H1 (cell line): Measurements from ENCODE around the gene MACF1. TPM values are rescaled to one million over a fixed set of nuclear protein-coding genes. Genes with fewer than 3 reads are reported as not detected.

Experiments used
- CTCF ChIA-PET: fragments of 300-600 bp; sonication (Branson Sonifier 250); formaldehyde crosslinking; loops from one replicate; lab custom pipeline; 2021; ENCODE audit not compliant: partially characterized antibody; lab: Charles Lee
- POLR2A ChIA-PET: fragments of 300-600 bp; sonication (Branson Sonifier 250); formaldehyde crosslinking; loops from one replicate; lab custom pipeline; 2021; ENCODE audit warnings: inconsistent platforms; ENCODE audit not compliant: partially characterized antibody; lab: Charles Lee
- DNase-seq, 2 experiments: peaks; one replicate each; pipeline versions ENCODE4 v3.0.0 to v3.0.0-alpha.2; 2010 to 2022; ENCODE audit warnings: low spot score in 2 of 2, low read depth in 1 of 2, mixed read lengths in 1 of 2
- FAIRE-seq: peaks from 2 replicates; lab custom pipeline; 2011; peaks lifted over from hg19 to GRCh38; lab: Jason Lieb, UNC
- H2AFZ ChIP-seq: 2 replicates; pipeline ENCODE4 v1.8.1; 2012; ENCODE audit warnings: low read length, inconsistent platforms
- H2AK5ac ChIP-seq: 2 replicates; pipeline ENCODE4 v1.6.1; 2013; ENCODE audit warnings: low read depth, low read length
- H2BK120ac ChIP-seq: replicated peaks from 2 replicates; pipeline ENCODE3; 2013; ENCODE audit warnings: low read depth, low read length, inconsistent platforms
- H2BK12ac ChIP-seq: 2 replicates; pipeline ENCODE4 v1.6.1; 2013; ENCODE audit warnings: low read depth, low read length
- H2BK15ac ChIP-seq: 2 replicates; pipeline ENCODE4 v1.6.1; 2013; ENCODE audit warnings: low read length
- H2BK20ac ChIP-seq: 2 replicates; pipeline ENCODE4 v1.6.1; 2013; ENCODE audit warnings: low read length
- H2BK5ac ChIP-seq: 2 replicates; pipeline ENCODE4 v1.6.1; 2013; ENCODE audit warnings: low read depth, low read length
- H3K14ac ChIP-seq: 2 replicates; pipeline ENCODE4 v1.6.1; 2013; ENCODE audit warnings: inconsistent platforms; ENCODE audit not compliant: insufficient read length
- H3K18ac ChIP-seq: 2 replicates; pipeline ENCODE4 v1.6.1; 2013; ENCODE audit warnings: low read length; ENCODE audit errors: extremely low read depth
- H3K23ac ChIP-seq: 2 replicates; pipeline ENCODE4 v1.6.1; 2013; ENCODE audit warnings: inconsistent platforms; ENCODE audit not compliant: insufficient read length
- H3K23me2 ChIP-seq: 2 replicates; pipeline ENCODE4 v1.6.1; 2013; ENCODE audit warnings: low read depth, low read length
- H3K27ac ChIP-seq: 2 replicates; pipeline ENCODE4 v1.6.1; 2011; ENCODE audit warnings: low read depth, low read length, inconsistent platforms
- H3K27me3 ChIP-seq, 4 experiments: replicated peaks in 1 of 4; 1 replicate in 1 of 4; 2 replicates in 3 of 4; pipeline versions ENCODE4 v1.6.1 to v1.8.1; 2011 to 2013; ENCODE audit warnings: low read length in 3 of 4, mild to moderate bottlenecking in 3 of 4, inconsistent platforms in 2 of 4, mixed read lengths in 2 of 4, moderate library complexity in 1 of 4; ENCODE audit not compliant: control insufficient read depth in 3 of 4, insufficient read depth in 3 of 4; ENCODE audit errors: extremely low read depth in 1 of 4
- H3K36me3 ChIP-seq, 4 experiments: 2 replicates each; pipeline versions ENCODE4 v1.6.1 to v1.8.1; 2011 to 2013; ENCODE audit warnings: mild to moderate bottlenecking in 4 of 4, low read length in 3 of 4, moderate library complexity in 2 of 4, control low read depth in 1 of 4, inconsistent platforms in 1 of 4; ENCODE audit not compliant: insufficient read depth in 4 of 4, control insufficient read depth in 2 of 4
- H3K4ac ChIP-seq: replicated peaks from 2 replicates; pipeline ENCODE3; 2013; ENCODE audit warnings: low read length, low read depth, mixed read lengths, inconsistent platforms; ENCODE audit not compliant: insufficient read length
- H3K4me1 ChIP-seq, 4 experiments: replicated peaks in 1 of 4; 1 replicate in 1 of 4; 2 replicates in 3 of 4; pipeline versions ENCODE4 v1.6.1 to v1.8.1; 2011 to 2013; ENCODE audit warnings: low read length in 3 of 4, inconsistent platforms in 2 of 4, mixed read lengths in 1 of 4; ENCODE audit not compliant: insufficient read depth in 4 of 4, control insufficient read depth in 3 of 4
- H3K4me2 ChIP-seq, 2 experiments: 2 replicates each; pipeline versions ENCODE4 v1.6.1 to v1.8.1; 2011 to 2013; ENCODE audit warnings: low read depth in 2 of 2, low read length in 2 of 2, control low read depth in 1 of 2, inconsistent platforms in 1 of 2, mild to moderate bottlenecking in 1 of 2; ENCODE audit not compliant: insufficient read depth in 1 of 2
- H3K4me3 ChIP-seq, 4 experiments: fragments of 200-600, 300-600 bp in 1 of 4; sonication (generic), shearing (Covaris generic), sonication (Bioruptor Twin) in 1 of 4; 2 replicates each; pipeline versions ENCODE4 v1.5.1 to v1.8.1; 2011 to 2016; ENCODE audit warnings: low read length in 4 of 4, low read depth in 3 of 4, control low read depth in 2 of 4, inconsistent platforms in 2 of 4, mild to moderate bottlenecking in 2 of 4, mixed read lengths in 1 of 4, moderate library complexity in 1 of 4; ENCODE audit not compliant: insufficient read depth in 2 of 4; ENCODE audit errors: extremely low read depth in 1 of 4
- H3K56ac ChIP-seq: replicated peaks from 2 replicates; pipeline ENCODE3; 2013; ENCODE audit warnings: low read depth, mild to moderate bottlenecking, mixed read lengths, low read length, inconsistent platforms; ENCODE audit not compliant: insufficient read length
- H3K79me1 ChIP-seq: 2 replicates; pipeline ENCODE4 v1.6.1; 2013; ENCODE audit warnings: low read depth, low read length, control low read depth
- H3K79me2 ChIP-seq, 2 experiments: 2 replicates each; pipeline versions ENCODE4 v1.6.1 to v1.8.1; 2012 to 2013; ENCODE audit warnings: low read length in 2 of 2, mild to moderate bottlenecking in 2 of 2, inconsistent platforms in 1 of 2; ENCODE audit not compliant: insufficient read depth in 2 of 2, control insufficient read depth in 1 of 2
- H3K9ac ChIP-seq, 4 experiments: replicated peaks in 1 of 4; 1 replicate in 1 of 4; 2 replicates in 3 of 4; pipeline versions ENCODE4 v1.6.1 to v1.8.1; 2011 to 2013; ENCODE audit warnings: low read depth in 3 of 4, low read length in 3 of 4, control low read depth in 2 of 4, mild to moderate bottlenecking in 2 of 4, moderate library complexity in 2 of 4, inconsistent platforms in 1 of 4; ENCODE audit errors: extremely low read depth in 1 of 4
- H3K9me3 ChIP-seq, 2 experiments: 2 replicates each; pipeline versions ENCODE4 v1.6.1 to v1.8.1; 2012 to 2013; ENCODE audit warnings: mild to moderate bottlenecking in 2 of 2, moderate library complexity in 2 of 2, control low read depth in 1 of 2, inconsistent platforms in 1 of 2, low read depth in 1 of 2, low read length in 1 of 2, mixed read lengths in 1 of 2; ENCODE audit not compliant: insufficient read depth in 2 of 2
- H4K20me1 ChIP-seq, 2 experiments: replicated peaks in 1 of 2; 2 replicates each; pipeline versions ENCODE3 to v1.8.1; 2011 to 2013; ENCODE audit warnings: inconsistent platforms in 2 of 2, low read length in 2 of 2, mild to moderate bottlenecking in 1 of 2; ENCODE audit not compliant: insufficient read depth in 2 of 2, control insufficient read depth in 1 of 2
- H4K5ac ChIP-seq: 2 replicates; pipeline ENCODE4 v1.6.1; 2013; ENCODE audit warnings: low read length, low read depth, mixed read lengths, inconsistent platforms; ENCODE audit not compliant: insufficient read length
- H4K8ac ChIP-seq: 2 replicates; pipeline ENCODE4 v1.8.0; 2013; ENCODE audit warnings: mild to moderate bottlenecking, moderate library complexity, low read length, inconsistent platforms; ENCODE audit not compliant: insufficient read depth; ENCODE audit errors: extremely low read depth
- H4K91ac ChIP-seq: replicated peaks from 2 replicates; pipeline ENCODE3; 2013; ENCODE audit warnings: low read length, mixed read lengths, inconsistent platforms; ENCODE audit not compliant: insufficient read length
- CTBP2 ChIP-seq: IDR thresholded peaks from 2 replicates; pipeline ENCODE4 v1.7.0; 2011; ENCODE audit warnings: borderline replicate concordance, mild to moderate bottlenecking, moderate library complexity, mixed read lengths, low read length; ENCODE audit not compliant: insufficient read depth, insufficient read length
- KDM1A ChIP-seq: fragments of 200-600, 300-600 bp; sonication (generic); IDR thresholded peaks from 2 replicates; pipeline ENCODE4 v1.7.1; 2016; ENCODE audit warnings: mild to moderate bottlenecking, low read length, borderline replicate concordance
- PHF8 ChIP-seq: fragments of 200-600 bp; sonication (generic); conservative IDR thresholded peaks from 2 replicates; pipeline ENCODE4 v1.7.1; 2012; ENCODE audit warnings: low read depth, mild to moderate bottlenecking, inconsistent platforms, low read length, moderate library complexity
- RAD21 ChIP-seq, 2 experiments: IDR thresholded peaks in 1 of 2; conservative IDR thresholded peaks in 1 of 2; 2 replicates each; pipeline ENCODE4 v1.6.1; 2011; ENCODE audit warnings: low read depth in 2 of 2, low read length in 2 of 2, improper control_type of control experiment in 1 of 2, inconsistent platforms in 1 of 2, mild to moderate bottlenecking in 1 of 2, moderate library complexity in 1 of 2
- SAP30 ChIP-seq: fragments of 300-600 bp; sonication (generic); IDR thresholded peaks from 2 replicates; pipeline ENCODE4 v1.7.1; 2012; ENCODE audit warnings: low read length, moderate library complexity, mild to moderate bottlenecking, inconsistent platforms; ENCODE audit not compliant: insufficient read depth, insufficient replicate concordance
- SRF ChIP-seq: IDR thresholded peaks from 2 replicates; pipeline ENCODE4 v1.6.1; 2011; ENCODE audit warnings: mild to moderate bottlenecking, low read depth, low read length, moderate library complexity
- WGBS, 2 experiments: shearing (Covaris generic) in 1 of 2; methylation state at CpG; one replicate each; pipeline versions ENCODE4 v1.1.6 to v1.1.7; 2013 to 2015; ENCODE audit warnings: low lambda C conversion rate in 2 of 2, mixed read lengths in 2 of 2, inconsistent platforms in 1 of 2, low coverage in 1 of 2, missing lambda C conversion rate in 1 of 2; ENCODE audit not compliant: insufficient replicate concordance in 2 of 2, insufficient coverage in 1 of 2, insufficient read length in 1 of 2; ENCODE audit errors: extremely low coverage in 1 of 2, missing lambda C conversion rate in 1 of 2; 5-methylcytosine and 5-hydroxymethylcytosine counted together
- long read RNA-seq, 2 experiments: library from RNA in 1 of 2; library from capped mRNA in 1 of 2; stranded (forward); transcript quantifications; one replicate each; pipeline ENCODE4 v2.0.0, GENCODE V29; 2021; ENCODE audit warnings: inconsistent platforms in 1 of 2
- polyA minus RNA-seq, 3 experiments: library from RNA; depleted of rRNA, polyadenylated mRNA; stranded (reverse); fragments of >200 nt; gene quantifications; 1 replicate in 2 of 3; 2 replicates in 1 of 3; pipeline ENCODE4 v1.2.3, GENCODE V29; 2011
- polyA plus RNA-seq, 7 experiments: library from polyadenylated mRNA; depleted of rRNA in 3 of 7; stranded (reverse) in 5 of 7; unstranded in 2 of 7; fragments of >200 nt in 5 of 7; fragments of 200-250 nt in 2 of 7; gene quantifications; 1 replicate in 5 of 7; 2 replicates in 1 of 7; 4 replicates in 1 of 7; pipeline versions ENCODE4 v1.2.1 to v1.2.3, GENCODE V29; 2011 to 2013; ENCODE audit warnings: missing spikeins in 2 of 7, mixed read lengths in 2 of 7
- total RNA-seq: library from RNA; stranded (reverse); fragmentation: NEBNext Ultra II Directional; extraction: Animal tissue kit (Norgen Biotek cat#: 25700); gene quantifications from 2 replicates; pipeline ENCODE4 v1.2.1, GENCODE V29; 2021

The MACF1 gene
- total RNA-seq (261 and 285 TPM in 2 replicates), polyA plus RNA-seq (2011; rRNA removed) (57.6 and 59.8 TPM in 2 replicates), polyA minus RNA-seq (2011; rRNA and poly(A)+ RNA removed) (265 and 314 TPM in 2 replicates)
- 58.6 TPM for polyA plus RNA-seq (2011; cell fraction: cytosol; rRNA removed)
- 249 TPM for polyA plus RNA-seq (2011; cell fraction: nucleus; rRNA removed)
- polyA plus RNA-seq (2012, experiment 1 of 2) = 118 to 148 TPM (median 133 TPM) in 4 replicates
- 7.3 TPM for polyA plus RNA-seq (2012, experiment 2 of 2)
- polyA plus RNA-seq (2013, experiment 1 of 2) = 141 TPM
- polyA plus RNA-seq (2013, experiment 2 of 2) = 133 TPM
- polyA minus RNA-seq (2011; cell fraction: cytosol; rRNA and poly(A)+ RNA removed) = 150 TPM
- 618 TPM for polyA minus RNA-seq (2011; cell fraction: nucleus; rRNA and poly(A)+ RNA removed)
- long read RNA-seq, experiment 1, partial matches to known transcripts = 85 of 108 reads
- long read RNA-seq, experiment 1, other reads (novel, unspliced or antisense) = 23 of 108 reads
- long read RNA-seq, experiment 2, partial matches to known transcripts = 2 of 3 reads
- long read RNA-seq, experiment 2, other reads (novel, unspliced or antisense) = 1 of 3 reads

- Histone ChIP-seq H3K36me3 (no peaks in the 10 kb centered on the region), H2AFZ (no peak within 1 kb of the TSS), H3K9ac (peak within 1 kb of the TSS in 1 of 4 experiments; percentile 32; a peak in 1 of 7 replicates), H3K9me3 (no peaks in the 10 kb centered on the region), H4K91ac (no peak within 1 kb of the TSS), H3K23ac (no peak within 1 kb of the TSS), H3K18ac (no peak within 1 kb of the TSS; the same call in none of the 2 replicates), H4K5ac (no peak within 1 kb of the TSS), H3K27me3 (no peaks in the 10 kb centered on the region), H2BK12ac (0 out of 2 replicates have a peak within 1 kb of the TSS, but pooled peaks have one; percentile 60), H4K20me1 (peaks cover 3 to 9% of the 10 kb centered on the region in 2 experiments), H2AK5ac (peak within 1 kb of the TSS; percentile 86; the same call in 1 of the 2 replicates), H3K27ac (no peak within 1 kb of the TSS; the same call in 1 of the 2 replicates), H3K56ac (no peak within 1 kb of the TSS), H3K14ac (no peak within 1 kb of the TSS), H3K4me3 (peak within 1 kb of the TSS in 1 of 4 experiments; percentile 19; a peak in 3 of 8 replicates), H3K23me2 (no peaks in the 10 kb centered on the region), H2BK15ac (peak within 1 kb of the TSS; percentile 61), H2BK120ac (no peak within 1 kb of the TSS), H3K79me2 (peaks cover 11 to 88% of the 10 kb centered on the region in 2 experiments), H2BK5ac (peak within 1 kb of the TSS; percentile 68; the same call in 1 of the 2 replicates), H3K4ac (no peak within 1 kb of the TSS), H2BK20ac (no peak within 1 kb of the TSS), H3K4me2 (peak within 1 kb of the TSS; percentile 37 to 65), H4K8ac (no peak within 1 kb of the TSS), H3K79me1 (peaks cover 7% of the 10 kb centered on the region), H3K4me1 (peaks cover 8 to 15% (median 10%) of the 10 kb centered on the region in 4 experiments; a peak in 6 of 7 replicates)
- DNase-seq (no peak), FAIRE-seq (no peak)
- 54% methylated on average over 9 of the region's 9 CpGs; no CpG with 5 or more reads in 1 of the 2 experiments for WGBS, 2 experiments
- POLR2A ChIA-PET = interaction anchor here (0.6 to 4.9 kb wide), 11 partner anchors 10 to 104 kb away, joined by 3 to 22 read pairs (median 3); no protein-coding TSS in a partner anchor
- CTCF ChIA-PET = interaction anchor here (0.6 to 7.2 kb wide), 22 partner anchors 10 to 105 kb away, joined by 3 to 78 read pairs (median 4); no protein-coding TSS in a partner anchor
- TF ChIP-seq RAD21 (IDR thresholded peaks at IDR 0.05 in 1 of 2, conservative IDR thresholded peaks at IDR 0.05 in 1 of 2; ENCODE audit: low read depth in 2 of 2, low read length in 2 of 2) (peak in 1 of 2 experiments; percentile 24; a peak in 1 of 4 replicates), CTBP2 (no peak), SRF (no peak), KDM1A (no peak), SAP30 (no peak), PHF8 (no peak)
Observed at GRCh38 chr1:39204441-39205081, at the start of gene MACF1. MACF1 (plus strand) TSS chr1:39204695; CDS start chr1:39205023, 328 bp downstream.
